Chondrocyte (in vitro differentiated cells): ENCODE results near the gene SEMA5A. TPM values are rescaled to one million over a fixed set of nuclear protein-coding genes. Genes with fewer than 3 reads are reported as not detected.

Experiments used
- DNase-seq: peaks from one replicate; pipeline ENCODE4 v3.0.0; 2021; ENCODE audit warnings: mixed read lengths, low spot score
- H3K27ac Mint-ChIP-seq: one replicate; pipeline ENCODE4 v1.8.0; 2021; ENCODE audit warnings: mild to moderate bottlenecking, moderate library complexity, mixed read lengths; ENCODE audit not compliant: unreplicated experiment
- H3K27me3 Mint-ChIP-seq: 2 replicates; pipeline ENCODE4 v1.8.0; 2021; ENCODE audit warnings: low read depth, mixed read lengths
- H3K36me3 Mint-ChIP-seq: 2 replicates; pipeline ENCODE4 v1.8.0; 2021; ENCODE audit warnings: low read depth, mixed read lengths
- H3K4me1 Mint-ChIP-seq: 2 replicates; pipeline ENCODE4 v1.8.0; 2021; ENCODE audit warnings: low read depth, mild to moderate bottlenecking, mixed read lengths
- H3K4me3 Mint-ChIP-seq: one replicate; pipeline ENCODE4 v1.8.0; 2021; ENCODE audit warnings: mild to moderate bottlenecking, moderate library complexity, mixed read lengths; ENCODE audit not compliant: unreplicated experiment
- H3K9me3 Mint-ChIP-seq: 2 replicates; pipeline ENCODE4 v1.8.0; 2021; ENCODE audit warnings: low read depth, mixed read lengths
- total RNA-seq: library from RNA; stranded (reverse); gene quantifications from 3 replicates; pipeline ENCODE4 v1.2.1, GENCODE V29; 2021
- TF ChIP-seq, protein P1 (sequence below): fragments of 200-600 bp; sonication (generic); IDR thresholded peaks from 2 replicates; pipeline ENCODE4 v1.5.0; 2021; ENCODE audit warnings: antibody characterized with exemption, mild to moderate bottlenecking, moderate library complexity

Gene SEMA5A
- total RNA-seq, 1 donor from 2014 or later: 249 TPM

DNA sequence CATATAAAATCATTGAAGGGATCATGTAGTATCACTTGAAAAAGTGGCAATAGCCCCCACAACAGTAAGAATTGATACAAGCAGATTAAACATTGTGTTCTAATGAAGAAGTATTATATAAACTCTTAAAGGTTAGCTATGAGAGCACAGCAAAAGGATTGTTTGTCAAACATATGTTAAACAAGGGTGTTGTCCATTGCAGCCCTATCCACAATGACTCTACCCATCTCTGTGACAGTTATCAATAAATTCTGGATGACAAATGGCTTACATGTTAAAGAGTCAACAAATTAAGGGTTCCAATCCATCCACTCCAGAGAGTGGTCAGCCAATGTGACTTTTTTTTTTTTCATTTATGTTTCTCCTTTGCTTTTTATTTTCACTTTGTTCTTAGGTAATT is 238.7 kb downstream of the SEMA5A start:
- no peak for DNase-seq
- TF ChIP-seq, protein P1, sequence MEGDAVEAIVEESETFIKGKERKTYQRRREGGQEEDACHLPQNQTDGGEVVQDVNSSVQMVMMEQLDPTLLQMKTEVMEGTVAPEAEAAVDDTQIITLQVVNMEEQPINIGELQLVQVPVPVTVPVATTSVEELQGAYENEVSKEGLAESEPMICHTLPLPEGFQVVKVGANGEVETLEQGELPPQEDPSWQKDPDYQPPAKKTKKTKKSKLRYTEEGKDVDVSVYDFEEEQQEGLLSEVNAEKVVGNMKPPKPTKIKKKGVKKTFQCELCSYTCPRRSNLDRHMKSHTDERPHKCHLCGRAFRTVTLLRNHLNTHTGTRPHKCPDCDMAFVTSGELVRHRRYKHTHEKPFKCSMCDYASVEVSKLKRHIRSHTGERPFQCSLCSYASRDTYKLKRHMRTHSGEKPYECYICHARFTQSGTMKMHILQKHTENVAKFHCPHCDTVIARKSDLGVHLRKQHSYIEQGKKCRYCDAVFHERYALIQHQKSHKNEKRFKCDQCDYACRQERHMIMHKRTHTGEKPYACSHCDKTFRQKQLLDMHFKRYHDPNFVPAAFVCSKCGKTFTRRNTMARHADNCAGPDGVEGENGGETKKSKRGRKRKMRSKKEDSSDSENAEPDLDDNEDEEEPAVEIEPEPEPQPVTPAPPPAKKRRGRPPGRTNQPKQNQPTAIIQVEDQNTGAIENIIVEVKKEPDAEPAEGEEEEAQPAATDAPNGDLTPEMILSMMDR: no peak
- no peak overlapping the region for H3K4me3 Mint-ChIP-seq
- H3K27ac Mint-ChIP-seq: no peak overlapping the region
- H3K4me1 Mint-ChIP-seq: no peaks in the 10 kb centered on the region
- H3K9me3 Mint-ChIP-seq: no peaks in the 10 kb centered on the region
- no peaks in the 10 kb centered on the region for H3K27me3 Mint-ChIP-seq
- peaks cover 4% of the 10 kb centered on the region for H3K36me3 Mint-ChIP-seq

DNA sequence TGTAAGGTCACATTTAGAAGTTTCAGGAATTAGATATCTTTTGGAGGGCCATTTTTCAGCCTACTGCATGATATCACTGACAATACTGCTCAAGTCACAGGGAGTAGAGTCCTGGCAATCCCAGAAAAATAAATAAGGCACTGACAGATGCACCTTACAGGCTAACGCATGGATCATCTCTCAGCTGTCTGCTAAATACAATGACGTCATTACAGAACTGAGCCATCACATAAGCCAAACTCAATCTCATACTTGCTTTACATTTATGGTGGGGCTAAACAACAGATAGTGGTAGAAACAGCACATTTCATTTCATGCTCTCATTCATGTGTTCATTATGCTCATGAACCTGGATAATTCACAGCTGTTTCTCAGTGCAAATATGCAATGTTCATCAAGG is 243.7 kb downstream of the SEMA5A start:
- peaks cover 16% of the 10 kb centered on the region for H3K36me3 Mint-ChIP-seq
- TF ChIP-seq, protein P1: no peak
- no peak overlapping the region for H3K4me3 Mint-ChIP-seq
- no peak for DNase-seq
- H3K27ac Mint-ChIP-seq: no peak overlapping the region
- H3K9me3 Mint-ChIP-seq: peaks cover 3% of the 10 kb centered on the region
- no peaks in the 10 kb centered on the region for H3K4me1 Mint-ChIP-seq
- H3K27me3 Mint-ChIP-seq: no peaks in the 10 kb centered on the region

- no peak overlapping the region for H3K4me3 Mint-ChIP-seq
- no peaks in the 10 kb centered on the region for H3K27me3 Mint-ChIP-seq
- H3K4me1 Mint-ChIP-seq: no peaks in the 10 kb centered on the region
- H3K9me3 Mint-ChIP-seq: peaks cover 3% of the 10 kb centered on the region
- TF ChIP-seq, protein P1: no peak
- H3K36me3 Mint-ChIP-seq: peaks cover 16% of the 10 kb centered on the region
- DNase-seq: no peak
- no peak overlapping the region for H3K27ac Mint-ChIP-seq
Observed at GRCh38 chr5:9301200-9301599, 244.7 kb downstream of the SEMA5A start.

DNA sequence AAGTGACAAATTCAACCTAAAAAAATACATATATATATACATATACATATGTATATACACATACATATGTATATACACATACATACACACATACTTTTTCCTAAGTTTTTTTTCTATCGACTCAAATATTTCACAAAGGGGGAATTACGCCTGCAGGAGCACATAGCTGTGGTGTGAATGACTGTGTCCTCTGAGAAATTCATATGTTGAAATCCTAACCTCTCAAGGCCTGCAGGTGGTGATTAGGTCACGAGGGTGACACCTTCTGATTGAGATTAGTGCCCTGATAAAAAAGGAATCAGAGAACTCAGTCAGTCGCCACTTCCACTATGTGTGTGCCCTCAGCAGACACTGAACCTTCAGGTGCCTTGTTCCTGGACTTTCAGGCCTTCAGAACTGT is 248.7 kb downstream of the SEMA5A start:
- no peak overlapping the region for H3K4me3 Mint-ChIP-seq
- TF ChIP-seq, protein P1: no peak
- peaks cover 3% of the 10 kb centered on the region for H3K9me3 Mint-ChIP-seq
- H3K27me3 Mint-ChIP-seq: no peaks in the 10 kb centered on the region
- H3K4me1 Mint-ChIP-seq: peaks cover 5% of the 10 kb centered on the region
- H3K27ac Mint-ChIP-seq: no peak overlapping the region
- peaks cover 20% of the 10 kb centered on the region for H3K36me3 Mint-ChIP-seq
- DNase-seq: no peak

- H3K4me1 Mint-ChIP-seq: peaks cover 5% of the 10 kb centered on the region
- H3K36me3 Mint-ChIP-seq: peaks cover 21% of the 10 kb centered on the region
- no peak overlapping the region for H3K27ac Mint-ChIP-seq
- H3K4me3 Mint-ChIP-seq: no peak overlapping the region
- DNase-seq: no peak
- TF ChIP-seq, protein P1: no peak
- H3K9me3 Mint-ChIP-seq: no peaks in the 10 kb centered on the region
- H3K27me3 Mint-ChIP-seq: no peaks in the 10 kb centered on the region
Observed at GRCh38 chr5:9295466-9295801, 250.4 kb downstream of the SEMA5A start.
